GM12801 (cell line): ENCODE results near the gene KCNIP1.

Experiments
- CTCF ChIP-seq: IDR thresholded peaks from one replicate; pipeline ENCODE4 v1.5.1; 2011; ENCODE audit warnings: control low read depth; ENCODE audit not compliant: insufficient read length; ENCODE audit errors: extremely low read depth

KCNIP1 gene

DNA sequence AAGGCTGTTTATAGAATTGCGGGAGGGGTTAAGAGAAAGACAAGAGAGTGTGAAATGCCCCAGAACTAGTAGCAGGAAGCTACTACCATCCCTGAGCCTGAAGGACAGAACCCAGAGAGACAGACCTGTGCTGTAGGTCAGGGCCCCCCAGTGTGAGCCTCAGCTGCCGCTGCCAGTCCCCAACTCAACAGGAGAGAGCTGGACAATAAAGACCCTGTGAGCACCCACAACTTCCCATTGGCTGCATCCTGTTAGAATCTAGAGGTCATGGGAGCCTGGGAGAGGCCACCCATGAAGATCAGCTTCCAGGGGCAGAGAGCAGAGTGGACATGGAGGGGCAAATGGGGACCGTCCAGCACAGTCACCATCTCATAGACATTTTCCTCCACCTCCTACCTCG, 152.5 kb downstream of the KCNIP1 start:
- no peak for TF ChIP-seq CTCF

- TF ChIP-seq CTCF = no peak
Observed at GRCh38 chr5:170660531-170660930, 156.7 kb downstream of the KCNIP1 start.

DNA sequence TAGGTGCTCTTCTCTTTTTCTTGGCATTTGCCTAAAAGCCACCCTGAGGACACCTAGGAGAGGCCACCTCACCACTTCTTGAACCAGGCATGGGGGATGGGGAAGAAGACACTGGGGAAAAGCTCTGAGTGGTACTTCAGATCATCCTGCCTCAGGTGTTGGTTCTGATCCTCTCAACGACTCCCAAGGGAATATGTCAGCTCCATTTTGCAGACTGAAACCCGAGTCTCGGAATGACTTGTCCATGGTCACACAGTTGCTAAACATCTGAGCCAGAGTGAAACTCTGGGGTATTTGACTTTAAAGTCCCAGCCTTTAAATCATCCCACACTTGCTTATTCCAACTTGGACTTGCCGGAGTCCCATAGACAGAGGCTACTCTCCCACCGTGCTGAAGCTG, 159.1 kb downstream of the KCNIP1 start:
- no peak for TF ChIP-seq CTCF

DNA sequence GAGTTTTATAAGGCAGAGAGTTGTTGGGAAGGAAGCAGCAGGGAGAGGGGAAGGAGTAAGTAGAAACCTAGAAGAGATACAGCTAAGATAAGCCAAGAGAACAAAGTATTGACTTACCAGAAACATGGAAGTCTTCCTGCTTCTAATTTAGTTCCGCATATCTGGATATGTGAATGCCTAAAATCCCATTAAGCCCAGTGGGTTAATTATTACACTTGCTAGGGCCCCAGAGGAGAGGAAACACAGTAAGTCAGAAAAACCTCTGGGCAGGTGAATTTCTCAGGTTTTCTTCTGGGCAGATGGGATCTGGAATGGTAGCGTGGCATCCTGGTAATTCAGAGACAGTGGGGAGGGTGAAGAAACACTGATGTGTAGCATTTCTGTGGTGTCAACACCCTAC, 175.0 kb downstream of the KCNIP1 start:
- TF ChIP-seq CTCF = no peak

DNA sequence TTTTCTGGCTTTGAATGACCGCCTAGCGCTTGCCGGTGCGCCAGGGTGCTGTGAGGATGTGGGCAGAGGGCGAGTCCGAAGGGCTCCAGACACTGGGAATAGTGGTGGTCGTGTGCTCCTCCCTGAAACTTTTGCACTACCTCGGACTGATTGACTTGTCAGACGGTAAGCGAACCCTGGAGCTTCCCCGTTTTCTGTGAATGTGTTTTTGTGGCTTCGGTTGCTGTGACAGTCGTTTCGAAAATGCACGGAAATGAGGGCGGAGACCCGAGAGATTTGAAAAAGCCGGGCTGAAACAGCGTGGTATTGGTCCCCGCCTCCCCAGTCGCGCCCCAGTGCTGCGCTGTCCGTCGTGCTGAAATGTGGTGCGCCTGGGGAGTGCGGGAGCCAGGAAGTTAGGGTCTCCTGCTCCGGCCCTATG, 177.2 kb downstream of the KCNIP1 start:
- TF ChIP-seq CTCF = no peak

- TF ChIP-seq CTCF = no peak
Observed at GRCh38 chr5:170691657-170692056, 187.8 kb downstream of the KCNIP1 start.

DNA sequence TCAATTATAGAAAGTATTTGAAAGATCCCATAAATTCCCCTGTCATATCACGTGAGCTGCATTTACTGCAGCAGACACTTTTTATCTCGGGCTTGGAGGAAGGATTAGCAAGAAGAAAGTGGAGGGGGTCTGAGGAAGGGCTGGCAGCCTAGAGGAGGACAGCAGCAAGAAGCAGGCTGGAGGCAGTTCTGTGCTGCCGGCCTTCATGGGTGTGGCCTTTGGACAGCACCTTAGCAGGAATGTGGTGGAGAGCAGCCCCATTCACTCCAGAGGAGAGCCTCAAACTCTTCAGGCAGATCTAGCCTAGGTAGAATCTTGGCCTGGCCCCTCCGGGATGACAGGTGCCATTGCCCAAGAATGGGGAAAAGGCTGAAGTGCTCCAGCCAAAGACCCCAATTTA, 189.9 kb downstream of the KCNIP1 start:
- TF ChIP-seq CTCF = no peak

- no peak for TF ChIP-seq CTCF
Observed at GRCh38 chr5:170694911-170695310, 191.1 kb downstream of the KCNIP1 start.
